Esophagus squamous epithelium (tissue), 5 donors: ENCODE measurements around the gene PDK2. TPM values are rescaled to one million over a fixed set of nuclear protein-coding genes. Genes with fewer than 3 reads are reported as not detected.
A peak's percentile ranks its signal among the peaks of the same experiment; 100 is the strongest.
"Not testable (repeated sequence)": the region's sequence is repeated elsewhere in the genome, so short reads cannot be mapped to it uniquely, and the experiment has no call there.

ENCODE experiments used
- DNase-seq: peaks from one replicate; lab custom pipeline; 2025; lab: John Stamatoyannopoulos, UW
- H3K27ac ChIP-seq, 4 donors: fragments of 200-600 bp; sonication (generic); one replicate each; pipeline ENCODE4 v1.5.1; 2016 to 2019; ENCODE audit warnings: mild to moderate bottlenecking in 1 of 4
- H3K27me3 ChIP-seq, 4 donors: fragments of 200-600 bp; sonication (generic); 1 replicate in 3 of 4; 2 replicates in 1 of 4; pipeline versions ENCODE4 v1.5.1 to v1.6.0; 2017 to 2021; ENCODE audit warnings: antibody characterized with exemption in 1 of 4
- H3K36me3 ChIP-seq, 3 donors: fragments of 200-600 bp; sonication (generic); one replicate each; pipeline ENCODE4 v1.5.1; 2016 to 2019
- H3K4me1 ChIP-seq, 3 donors: fragments of 200-600 bp; sonication (generic); one replicate each; pipeline ENCODE4 v1.5.1; 2017 to 2019
- H3K4me3 ChIP-seq, 4 donors: fragments of 200-600 bp; sonication (generic); 1 replicate in 3 of 4; 2 replicates in 1 of 4; pipeline ENCODE4 v1.5.1; 2016 to 2019; ENCODE audit warnings: mild to moderate bottlenecking in 2 of 4, moderate library complexity in 1 of 4
- H3K9me3 ChIP-seq, 3 donors: fragments of 200-600 bp; sonication (generic); one replicate each; pipeline ENCODE4 v1.5.1; 2016 to 2019
- POLR2A ChIP-seq, 4 donors: fragments of 450-650 bp; IDR thresholded peaks; one replicate each; pipeline ENCODE4 v1.6.1; 2017; ENCODE audit warnings: antibody characterized with exemption in 4 of 4, mild to moderate bottlenecking in 4 of 4, moderate library complexity in 3 of 4
- WGBS, 2 donors: methylation state at CpG; one replicate each; pipeline ENCODE4 v1.1.5; 2018; 5-methylcytosine and 5-hydroxymethylcytosine counted together
- intact Hi-C: fragments of 100-400 bp; cut with DNase I; formaldehyde crosslinking; loops from one replicate; pipeline ENCODE4 v1.15.0; 2022
- total RNA-seq, 4 donors: library from RNA; depleted of rRNA; stranded (reverse); fragments of >200 nt; gene quantifications; one replicate each; pipeline ENCODE4 v1.1.0, GENCODE V29; 2016
- TF ChIP-seq, protein P1 (sequence below), 6 experiments: fragments of 450-650 bp in 4 of 6; fragments of 200-600 bp in 2 of 6; sonication (generic) in 2 of 6; IDR thresholded peaks; one replicate each; pipeline ENCODE4 v1.5.1; 2016 to 2019; ENCODE audit warnings: antibody characterized with exemption in 6 of 6, mild to moderate bottlenecking in 4 of 6, moderate library complexity in 4 of 6
- donor health status: DM: yes; HTN: yes; CAD: no.

PDK2 gene
- total RNA-seq, 4 donors from 2014 or later: 5.2 to 20.2 (median 12.8) TPM

DNA sequence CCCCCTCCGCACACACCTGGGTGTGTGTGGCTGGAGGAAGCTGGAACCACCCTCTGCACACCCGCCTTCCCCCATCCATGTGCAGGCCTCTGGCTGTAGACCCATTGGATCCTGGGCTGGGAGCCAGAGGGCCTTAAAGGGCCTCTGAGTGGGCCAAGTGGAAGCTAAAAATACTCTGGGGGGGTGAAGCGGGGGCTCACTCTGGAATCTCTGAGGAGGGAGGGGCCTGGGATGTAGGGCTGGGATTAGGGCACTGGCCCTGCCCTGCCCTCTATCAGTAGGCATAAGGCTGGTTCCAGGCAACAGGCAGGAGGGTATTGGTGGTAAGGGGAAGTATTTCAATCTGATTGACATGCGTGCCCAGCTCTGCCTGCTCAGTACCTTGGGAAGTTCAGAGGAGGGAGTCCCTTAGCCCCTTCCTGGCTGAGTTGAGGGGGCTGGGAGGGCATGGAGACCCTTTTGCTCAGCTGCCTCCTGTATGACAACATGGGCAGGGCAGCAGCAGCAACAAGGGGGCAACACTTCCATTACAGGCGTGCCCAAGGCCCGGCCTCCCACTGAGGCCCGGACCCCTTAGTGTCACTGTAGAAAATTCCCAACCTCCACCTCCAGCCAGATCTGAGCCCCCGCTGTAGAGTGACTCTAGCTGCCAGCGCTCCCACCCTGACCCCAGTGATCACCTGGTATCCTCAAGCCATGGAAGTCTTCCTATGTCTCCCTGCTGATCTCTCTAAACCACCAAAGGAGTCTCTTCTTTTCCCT lies 34.0 kb upstream of the PDK2 start:
- WGBS, 2 donors: 48 to 49% methylated on average over 5 to 9 of the region's 9 CpGs
- Histone ChIP-seq H3K4me1 (peaks cover 75 to 96% (median 96%) of the 10 kb centered on the region in 3 donors), H3K27me3 (no peaks in the 10 kb centered on the region), H3K4me3 (peak overlapping the region in 2 of 4 donors; percentile 31 to 79), H3K36me3 (no peaks in the 10 kb centered on the region), H3K9me3 (no peaks in the 10 kb centered on the region), H3K27ac (peak overlapping the region; percentile 89 to 95 (median 92))
- intact Hi-C loops: no loop called here
- TF ChIP-seq, protein P1, sequence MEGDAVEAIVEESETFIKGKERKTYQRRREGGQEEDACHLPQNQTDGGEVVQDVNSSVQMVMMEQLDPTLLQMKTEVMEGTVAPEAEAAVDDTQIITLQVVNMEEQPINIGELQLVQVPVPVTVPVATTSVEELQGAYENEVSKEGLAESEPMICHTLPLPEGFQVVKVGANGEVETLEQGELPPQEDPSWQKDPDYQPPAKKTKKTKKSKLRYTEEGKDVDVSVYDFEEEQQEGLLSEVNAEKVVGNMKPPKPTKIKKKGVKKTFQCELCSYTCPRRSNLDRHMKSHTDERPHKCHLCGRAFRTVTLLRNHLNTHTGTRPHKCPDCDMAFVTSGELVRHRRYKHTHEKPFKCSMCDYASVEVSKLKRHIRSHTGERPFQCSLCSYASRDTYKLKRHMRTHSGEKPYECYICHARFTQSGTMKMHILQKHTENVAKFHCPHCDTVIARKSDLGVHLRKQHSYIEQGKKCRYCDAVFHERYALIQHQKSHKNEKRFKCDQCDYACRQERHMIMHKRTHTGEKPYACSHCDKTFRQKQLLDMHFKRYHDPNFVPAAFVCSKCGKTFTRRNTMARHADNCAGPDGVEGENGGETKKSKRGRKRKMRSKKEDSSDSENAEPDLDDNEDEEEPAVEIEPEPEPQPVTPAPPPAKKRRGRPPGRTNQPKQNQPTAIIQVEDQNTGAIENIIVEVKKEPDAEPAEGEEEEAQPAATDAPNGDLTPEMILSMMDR (IDR thresholded peaks at IDR 0.05): no peak
- no peak for TF ChIP-seq POLR2A (IDR thresholded peaks at IDR 0.05)
- no peak for DNase-seq

GRCh38 chr17:50061713-50062045 lies 33.5 kb upstream of the PDK2 start:
- intact Hi-C loops, H3K9me3 ChIP-seq, H3K27me3 ChIP-seq, DNase-seq, H3K36me3 ChIP-seq: not testable (repeated sequence)
- WGBS, 2 donors: 16 to 41% methylated on average over 4 to 9 of the region's 10 CpGs
- Histone ChIP-seq H3K4me1 (peaks cover 70 to 94% (median 91%) of the 10 kb centered on the region in 3 donors), H3K4me3 (peak overlapping the region in 2 of 4 donors; percentile 31 to 79), H3K27ac (peak overlapping the region; percentile 89 to 95 (median 92))

DNA sequence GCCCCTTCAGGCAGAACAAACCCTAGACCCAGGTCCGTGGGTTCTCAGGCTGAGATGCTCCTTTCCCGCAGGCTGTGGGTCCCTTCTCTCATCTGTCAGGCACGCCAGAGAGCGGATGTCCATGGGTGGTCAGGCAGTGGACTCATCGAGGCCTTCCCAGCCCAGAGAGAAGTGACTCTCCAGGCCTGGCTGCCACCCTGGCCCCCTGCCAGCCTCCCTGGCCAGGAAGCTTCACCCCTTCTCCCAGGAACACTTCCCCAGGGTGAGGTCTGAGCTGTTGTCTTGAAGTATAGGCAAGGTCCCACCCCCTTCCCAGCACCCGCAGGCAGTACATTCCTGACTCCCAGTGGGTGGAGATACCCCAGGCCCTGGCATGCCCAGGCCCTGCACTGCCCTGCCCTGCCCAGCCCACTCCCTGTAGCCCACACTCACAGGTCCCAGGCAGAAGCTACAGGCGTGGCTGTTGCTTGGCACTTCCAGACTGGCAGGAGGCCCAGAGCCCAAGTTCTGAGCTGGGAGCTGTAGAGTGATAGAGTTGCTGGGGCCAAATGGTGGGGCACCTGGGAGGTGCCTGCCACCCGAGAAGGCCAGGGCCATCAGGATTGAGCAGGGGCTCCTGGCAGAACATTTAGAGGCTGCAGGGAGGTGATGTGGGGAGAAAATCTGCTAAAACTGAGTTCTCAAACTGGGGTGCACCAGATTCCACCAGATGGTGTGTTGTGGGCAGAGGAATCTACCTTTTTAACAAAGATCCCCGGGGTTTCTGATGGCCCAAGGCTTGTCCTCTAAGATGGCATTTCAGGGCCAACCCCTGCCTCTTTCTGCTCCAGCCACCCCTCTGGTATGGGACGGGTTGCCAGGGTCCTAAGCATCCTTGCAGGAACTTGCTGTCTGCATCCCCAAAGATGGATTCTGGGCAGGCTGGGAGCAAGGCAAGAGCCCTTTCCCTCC lies 32.6 kb upstream of the PDK2 start:
- H3K9me3 ChIP-seq: no peaks in the 10 kb centered on the region
- TF ChIP-seq, protein P1 (IDR thresholded peaks at IDR 0.05): no peak
- peak in 1 of 4 donors; percentile 44 for TF ChIP-seq POLR2A (IDR thresholded peaks at IDR 0.05)
- 2 to 34% methylated on average over 5 to 7 of the region's 10 CpGs for WGBS, 2 donors
- DNase-seq: no peak
- H3K27me3 ChIP-seq: no peaks in the 10 kb centered on the region
- H3K36me3 ChIP-seq: peaks cover 0 to 9% (median 7%) of the 10 kb centered on the region in 3 donors
- H3K27ac ChIP-seq: peak overlapping the region; percentile 89 to 95 (median 92)
- H3K4me1 ChIP-seq: peaks cover 62 to 86% (median 85%) of the 10 kb centered on the region in 3 donors
- intact Hi-C loops: no loop called here
- H3K4me3 ChIP-seq: peak overlapping the region in 3 of 4 donors; percentile 23 to 79 (median 31)

- intact Hi-C loops: no loop called here
- 41 to 75% methylated on average over 2 to 5 of the region's 8 CpGs for WGBS, 2 donors
Measured at GRCh38 chr17:50063561-50064252, 31.4 kb upstream of the PDK2 start.

More at GRCh38 chr17:50063561-50064252, 31.4 kb upstream of the PDK2 start:
- Histone ChIP-seq H3K9me3 (no peaks in the 10 kb centered on the region), H3K27me3 (no peaks in the 10 kb centered on the region), H3K4me3 (no peak overlapping the region), H3K36me3 (peaks cover 0 to 20% (median 17%) of the 10 kb centered on the region in 3 donors), H3K4me1 (peaks cover 57 to 74% (median 74%) of the 10 kb centered on the region in 3 donors), H3K27ac (peak overlapping the region; percentile 89 to 95 (median 92))
- TF ChIP-seq, protein P1 (IDR thresholded peaks at IDR 0.05): no peak
- no peak for TF ChIP-seq POLR2A (IDR thresholded peaks at IDR 0.05)
- no peak for DNase-seq
